GM18507 (cell line): ENCODE measurements around the gene SPSB3.

Experiments used
- DNase-seq: peaks from one replicate; pipeline ENCODE4 v3.0.0; 2011; ENCODE audit warnings: low read depth; ENCODE audit not compliant: insufficient read length; ENCODE audit errors: extremely low spot score
- FAIRE-seq: peaks from 2 replicates; lab custom pipeline; 2011; peaks lifted over from hg19 to GRCh38; lab: Jason Lieb, UNC

Gene SPSB3

GRCh38 chr16:1768767-1769401 is 13.5 kb downstream of the SPSB3 start:
- FAIRE-seq, result no peak
- no peak for DNase-seq

- DNase-seq, result no peak
Observed at GRCh38 chr16:1768061-1768766, 14.2 kb downstream of the SPSB3 start.

GRCh38 chr16:1767116-1767994 is 15.0 kb downstream of the SPSB3 start:
- no peak for FAIRE-seq
- no peak for DNase-seq

More at GRCh38 chr16:1768061-1768766, 14.2 kb downstream of the SPSB3 start:
- FAIRE-seq, result no peak

- DNase-seq (no peak), FAIRE-seq (no peak)
Observed at GRCh38 chr16:1766701-1767100, 15.7 kb downstream of the SPSB3 start.

- FAIRE-seq, result no peak
Observed at GRCh38 chr16:1766231-1766630, 16.1 kb downstream of the SPSB3 start.

GRCh38 chr16:1765826-1766225 is 16.5 kb downstream of the SPSB3 start:
- FAIRE-seq (no peak), DNase-seq (no peak)

More at GRCh38 chr16:1766231-1766630, 16.1 kb downstream of the SPSB3 start:
- no peak for DNase-seq

GRCh38 chr16:1764971-1765370 is 17.4 kb downstream of the SPSB3 start:
- no peak for FAIRE-seq
- no peak for DNase-seq

- no peak for DNase-seq
- FAIRE-seq, result no peak
Observed at GRCh38 chr16:1763521-1764511, 18.6 kb downstream of the SPSB3 start.

- DNase-seq (no peak), FAIRE-seq (no peak)
Observed at GRCh38 chr16:1762879-1763520, 19.4 kb downstream of the SPSB3 start.

- DNase-seq (no peak), FAIRE-seq (no peak)
Observed at GRCh38 chr16:1762196-1762878, 20.0 kb downstream of the SPSB3 start.

GRCh38 chr16:1761751-1762150 is 20.6 kb downstream of the SPSB3 start:
- FAIRE-seq (no peak), DNase-seq (no peak)

- no peak for FAIRE-seq
Observed at GRCh38 chr16:1760911-1761310, 21.5 kb downstream of the SPSB3 start.

GRCh38 chr16:1759511-1759910 is 22.9 kb downstream of the SPSB3 start:
- no peak for FAIRE-seq
- no peak for DNase-seq

More at GRCh38 chr16:1760911-1761310, 21.5 kb downstream of the SPSB3 start:
- no peak for DNase-seq

- no peak for DNase-seq
- no peak for FAIRE-seq
Observed at GRCh38 chr16:1758923-1759322, 23.4 kb downstream of the SPSB3 start.

GRCh38 chr16:1757714-1758461 is 24.5 kb downstream of the SPSB3 start:
- DNase-seq (no peak), FAIRE-seq (no peak)

- FAIRE-seq (no peak), DNase-seq (no peak)
Observed at GRCh38 chr16:1754204-1754603, 28.2 kb downstream of the SPSB3 start.

- no peak for DNase-seq
- FAIRE-seq, result no peak
Observed at GRCh38 chr16:1752853-1753252, 29.5 kb downstream of the SPSB3 start.
